Fibroblast of peridontal ligament (primary cell): ENCODE data around the gene SYNJ2.

ENCODE experiments used
- DNase-seq: peaks from one replicate; pipeline ENCODE4 v3.0.0-alpha.2; 2010; ENCODE audit errors: extremely low read depth

The SYNJ2 gene

DNA sequence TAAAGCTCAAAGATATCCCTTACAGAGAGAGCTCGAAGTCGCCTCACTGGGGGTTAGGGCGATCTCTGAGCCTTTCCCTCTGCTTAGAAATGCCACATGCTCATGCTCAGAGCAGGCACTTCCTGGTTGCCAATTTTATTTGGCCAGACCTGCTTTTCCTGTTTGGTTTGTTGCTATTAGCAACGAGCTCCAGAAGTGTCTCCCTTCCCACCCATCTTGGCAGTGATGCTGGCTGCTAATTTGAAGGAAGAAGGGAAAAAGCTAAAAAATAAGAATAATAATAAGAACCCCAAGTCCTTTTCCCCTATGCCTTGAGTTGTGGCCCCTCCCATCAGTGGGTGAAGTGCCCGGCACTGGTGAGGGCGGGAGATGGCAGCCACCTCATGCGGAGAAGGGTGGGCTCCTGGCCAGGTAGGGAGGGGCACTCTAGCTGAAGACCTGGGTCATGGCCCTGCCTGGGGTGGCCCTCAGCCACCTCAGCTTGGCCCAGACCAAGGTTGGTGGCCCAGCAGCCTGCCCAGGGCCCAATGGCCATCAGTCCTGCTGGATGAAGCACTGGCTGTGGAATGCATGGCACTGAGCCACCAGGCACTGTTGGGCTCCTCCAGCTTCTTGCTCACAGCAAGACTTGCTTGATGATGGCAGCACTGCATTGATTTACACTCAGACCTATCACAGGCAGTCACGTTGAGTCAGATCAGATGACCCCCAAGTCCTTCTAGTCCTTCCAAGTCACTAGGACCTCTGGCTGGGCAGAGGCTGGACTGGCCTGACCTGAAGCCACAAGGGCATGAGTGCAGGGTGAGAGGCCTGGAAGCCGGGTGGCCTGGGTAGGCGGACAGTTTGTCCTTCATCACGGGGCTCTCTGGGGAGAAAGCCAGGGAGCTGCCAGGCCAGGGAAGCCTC lies 79.0 kb downstream of the SYNJ2 start:
- peak; percentile 95 for DNase-seq

DNA sequence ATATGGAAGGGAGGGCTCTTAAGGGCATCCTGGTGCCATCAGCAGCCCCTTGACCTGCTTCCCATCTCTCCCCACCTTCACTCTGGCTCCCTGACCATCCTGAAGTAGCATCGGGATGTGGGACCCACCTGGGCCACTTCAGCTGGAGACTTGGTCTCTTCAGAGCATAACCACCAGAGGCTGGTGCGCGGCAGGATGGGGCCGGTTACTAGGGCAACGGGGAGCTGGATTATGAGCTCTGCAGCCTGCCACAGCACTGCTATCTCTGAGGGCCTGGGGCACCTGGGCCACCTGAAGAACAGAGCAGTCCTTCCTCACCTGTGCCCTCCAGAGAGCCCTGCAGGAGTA lies 79.7 kb downstream of the SYNJ2 start:
- DNase-seq: no peak

DNA sequence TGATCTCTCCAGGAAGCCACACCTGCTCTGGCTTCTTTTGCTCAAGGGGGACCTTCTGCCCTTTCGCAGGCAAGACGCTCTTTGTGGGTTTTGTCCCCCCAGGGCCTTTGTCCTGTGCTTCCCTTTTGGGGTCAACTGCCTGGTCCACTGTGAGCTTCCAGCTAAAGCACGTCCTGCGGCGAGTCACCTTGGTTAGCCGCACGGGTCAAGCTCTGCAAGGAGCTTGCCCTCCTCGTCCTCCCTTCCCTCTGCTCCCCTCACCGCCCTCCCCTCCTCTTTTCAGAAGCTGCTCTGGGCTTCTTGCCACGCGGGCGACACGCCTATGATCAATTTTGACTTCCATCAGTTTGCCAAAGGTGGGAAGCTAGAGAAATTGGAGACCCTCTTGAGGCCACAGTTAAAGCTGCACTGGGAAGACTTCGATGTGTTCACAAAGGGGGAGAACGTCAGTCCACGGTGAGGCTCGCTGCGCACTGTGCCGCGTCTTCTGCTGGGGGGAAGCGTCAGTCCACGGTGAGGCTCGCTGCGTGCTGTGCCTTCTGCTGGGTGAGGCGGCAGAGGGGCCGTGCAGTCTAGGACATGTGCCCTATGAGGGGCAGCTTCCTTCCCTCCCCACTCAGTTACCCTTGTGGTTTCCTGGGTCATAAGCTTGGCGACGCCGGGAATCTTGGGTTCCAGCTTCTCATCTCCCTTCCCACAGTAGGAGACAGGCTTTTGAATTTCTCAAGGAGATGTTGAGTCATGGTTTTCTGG lies 80.2 kb downstream of the SYNJ2 start:
- no peak for DNase-seq

DNA sequence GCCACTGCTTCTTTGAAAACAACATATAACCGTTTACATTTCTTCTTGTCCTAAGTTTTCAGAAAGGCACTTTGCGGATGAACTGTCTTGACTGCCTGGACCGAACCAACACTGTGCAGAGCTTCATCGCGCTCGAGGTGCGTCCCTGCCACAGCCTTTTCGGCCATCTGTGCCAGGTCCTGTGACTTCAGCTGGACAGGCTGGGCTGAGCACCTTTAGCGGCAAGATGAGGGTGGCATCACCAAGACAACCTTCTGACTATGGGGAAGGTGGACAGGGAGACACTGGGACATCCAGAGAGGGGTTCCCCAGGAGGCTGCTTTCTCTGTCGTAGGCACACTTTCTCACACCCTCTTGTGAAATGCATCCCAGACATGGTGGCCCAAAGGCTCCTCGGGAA lies 82.1 kb downstream of the SYNJ2 start:
- no peak for DNase-seq

DNA sequence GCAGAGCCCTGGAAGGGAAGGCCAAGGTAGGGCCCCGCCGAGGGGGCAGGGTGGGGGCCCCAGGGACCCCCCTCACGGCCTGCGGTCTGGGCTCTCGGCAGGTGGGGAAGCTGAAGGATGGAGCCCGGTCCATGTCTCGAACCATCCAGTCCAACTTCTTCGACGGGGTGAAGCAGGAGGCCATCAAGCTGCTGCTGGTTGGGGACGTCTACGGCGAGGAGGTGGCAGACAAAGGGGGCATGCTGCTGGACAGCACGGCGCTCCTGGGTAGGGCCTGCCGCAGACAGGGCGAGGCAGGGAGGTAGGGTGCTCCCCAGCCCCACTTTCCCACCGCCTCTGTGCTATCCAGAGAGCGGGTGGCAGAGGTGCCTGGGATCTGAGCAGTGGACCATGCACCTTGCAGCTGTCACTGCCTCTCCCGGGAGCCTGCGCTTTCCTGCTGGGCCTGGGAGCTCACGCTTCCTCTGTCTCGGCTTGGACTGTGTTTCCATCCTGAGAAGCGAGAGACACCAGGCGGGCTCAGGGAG lies 83.1 kb downstream of the SYNJ2 start:
- DNase-seq: no peak

DNA sequence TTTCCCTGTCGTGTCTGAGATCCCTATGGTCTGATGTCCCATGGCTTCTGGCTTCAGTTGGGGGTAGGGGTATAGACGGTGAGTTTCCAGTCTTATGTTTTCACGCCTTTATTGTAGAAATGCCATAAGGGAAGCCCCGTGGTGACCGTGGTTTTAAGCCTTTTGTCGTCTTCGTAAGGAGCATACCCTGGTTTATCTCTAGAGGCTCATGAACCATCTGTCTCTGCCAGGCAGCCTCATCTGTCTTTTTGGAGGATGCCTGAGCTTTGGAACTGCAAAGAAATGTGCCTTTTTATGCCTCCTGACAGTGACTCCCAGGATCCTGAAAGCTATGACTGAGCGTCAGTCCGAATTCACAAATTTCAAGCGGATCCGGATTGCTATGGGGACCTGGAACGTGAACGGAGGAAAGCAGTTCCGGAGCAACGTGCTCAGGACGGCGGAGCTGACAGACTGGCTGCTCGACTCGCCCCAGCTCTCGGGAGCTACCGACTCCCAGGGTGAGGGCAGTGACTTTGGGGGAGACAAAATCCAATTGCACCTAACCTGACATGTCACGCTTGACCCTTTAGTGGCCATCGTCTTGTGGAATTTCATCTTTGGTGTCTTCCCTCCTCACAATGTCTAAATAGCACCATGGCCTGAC lies 84.6 kb downstream of the SYNJ2 start:
- DNase-seq: no peak

DNA sequence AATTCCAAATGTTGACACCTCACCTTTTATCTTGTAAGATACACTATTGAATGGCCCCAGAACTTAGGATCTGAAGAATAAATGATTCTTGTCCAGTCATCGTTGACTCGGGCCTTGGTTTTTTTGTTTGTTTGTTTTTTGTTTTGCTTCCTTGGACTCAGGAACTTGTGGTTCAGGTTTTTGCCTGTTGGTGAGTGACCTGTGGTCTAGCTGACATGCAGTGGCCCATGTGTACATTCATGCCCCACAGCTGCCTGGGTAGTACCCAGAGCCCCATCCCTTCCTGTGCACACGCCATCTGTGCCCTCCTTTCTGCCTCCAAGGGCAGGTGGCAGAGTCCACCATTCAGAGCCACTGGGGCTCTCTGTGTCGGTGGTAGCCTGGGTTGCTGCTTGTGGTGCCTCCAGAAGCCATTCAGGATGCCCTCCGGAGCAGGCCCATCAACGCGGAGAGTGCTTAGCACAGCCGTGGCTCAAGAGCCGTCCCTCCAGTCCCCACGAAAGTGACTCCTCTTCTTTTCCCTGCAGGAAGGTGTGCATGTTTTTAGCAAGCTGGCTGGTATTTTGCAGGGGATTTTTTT lies 85.9 kb downstream of the SYNJ2 start:
- DNase-seq: no peak

DNA sequence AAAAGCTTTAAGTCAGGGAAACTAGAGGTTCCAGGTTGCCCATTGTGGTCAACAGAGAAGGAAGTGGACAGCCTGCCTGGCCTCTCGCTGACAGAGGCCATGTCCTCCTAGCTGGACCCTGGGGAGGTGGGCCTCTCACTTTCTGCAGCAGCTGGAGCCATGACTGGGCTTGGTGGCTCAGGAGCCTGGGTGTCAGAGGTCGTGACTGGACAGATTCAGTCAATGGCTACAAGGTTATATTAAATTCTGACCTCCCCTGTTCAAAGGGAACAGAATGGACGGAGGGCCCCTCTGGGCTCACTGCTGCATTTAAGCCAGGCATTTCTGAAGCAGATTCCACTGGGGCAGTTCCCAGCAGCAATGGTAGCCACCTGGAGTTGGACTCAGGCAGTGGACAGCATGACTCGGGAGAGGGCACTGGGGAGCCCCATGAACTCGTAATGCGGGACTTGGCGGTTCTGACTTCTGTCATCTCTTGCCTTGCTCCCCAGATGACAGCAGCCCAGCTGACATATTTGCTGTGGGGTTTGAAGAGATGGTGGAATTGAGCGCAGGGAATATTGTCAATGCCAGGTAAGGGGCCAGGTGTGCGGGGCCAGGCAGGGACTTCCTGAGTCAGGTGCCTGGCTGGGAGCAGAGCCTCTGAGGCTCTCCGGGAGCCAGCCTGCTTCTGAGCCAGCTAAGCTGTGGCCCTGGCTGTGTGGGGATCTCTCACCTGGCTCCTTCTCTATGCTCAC lies 86.7 kb downstream of the SYNJ2 start:
- DNase-seq: no peak

DNA sequence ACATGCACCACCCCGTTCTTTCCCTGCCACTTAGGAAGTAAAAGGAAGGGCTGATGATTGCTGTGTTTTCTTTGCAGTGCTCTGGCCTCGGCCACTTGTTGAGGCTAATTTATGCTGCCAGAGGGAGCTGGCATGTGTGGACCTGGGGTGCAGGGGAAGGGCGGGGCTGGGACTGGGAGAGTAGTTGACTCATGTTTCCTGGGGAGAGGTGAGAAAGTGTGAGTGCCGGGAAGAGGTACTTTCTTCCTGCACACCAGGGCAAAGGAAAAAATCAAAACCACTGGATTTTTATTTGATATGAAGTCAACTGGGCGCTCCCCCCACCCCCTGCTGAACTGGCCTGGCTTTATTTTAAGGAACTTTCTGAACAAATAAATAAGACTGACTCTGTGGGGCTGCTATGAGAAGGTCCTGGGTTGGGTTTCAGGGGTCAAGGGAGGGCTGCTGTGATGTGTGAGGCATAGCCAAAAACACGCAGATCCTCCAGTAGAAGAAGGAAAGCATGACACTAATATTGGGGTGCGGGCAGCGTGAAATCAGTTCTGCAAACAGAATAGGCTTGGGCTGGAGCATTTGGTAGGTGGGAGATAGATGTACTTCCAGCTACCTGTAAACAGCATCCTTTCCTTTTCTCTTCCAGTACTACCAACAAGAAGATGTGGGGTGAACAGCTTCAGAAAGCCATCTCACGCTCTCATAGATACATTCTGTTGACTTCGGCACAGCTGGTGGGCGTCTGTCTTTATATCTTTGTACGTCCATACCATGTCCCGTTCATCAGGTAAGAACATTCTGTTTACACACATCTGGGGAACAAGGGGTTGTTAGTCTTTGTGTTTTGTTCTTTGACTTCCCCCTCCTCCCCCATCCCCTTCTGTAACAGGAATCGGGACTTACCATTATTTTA lies 87.5 kb downstream of the SYNJ2 start:
- no peak for DNase-seq

DNA sequence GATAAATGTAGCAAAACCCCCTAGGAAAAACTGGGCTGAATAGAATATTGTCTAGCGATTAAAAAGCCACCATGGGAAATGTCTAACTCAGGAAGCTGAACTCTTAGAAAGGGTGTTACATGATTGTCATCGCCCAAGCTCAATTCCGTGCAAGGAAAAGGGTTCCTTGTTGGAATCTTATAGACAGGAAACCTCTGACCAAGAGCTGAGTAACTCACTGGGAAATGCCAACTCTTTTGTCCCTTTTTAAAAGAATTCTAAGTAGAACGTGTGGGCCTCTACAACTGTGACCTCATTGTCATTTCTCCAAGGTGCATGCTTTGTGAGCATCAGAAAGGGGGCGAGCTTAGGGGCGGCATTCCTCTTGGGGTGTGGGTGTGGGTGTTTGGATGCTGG lies 88.1 kb downstream of the SYNJ2 start:
- peak; percentile 20 for DNase-seq

DNA sequence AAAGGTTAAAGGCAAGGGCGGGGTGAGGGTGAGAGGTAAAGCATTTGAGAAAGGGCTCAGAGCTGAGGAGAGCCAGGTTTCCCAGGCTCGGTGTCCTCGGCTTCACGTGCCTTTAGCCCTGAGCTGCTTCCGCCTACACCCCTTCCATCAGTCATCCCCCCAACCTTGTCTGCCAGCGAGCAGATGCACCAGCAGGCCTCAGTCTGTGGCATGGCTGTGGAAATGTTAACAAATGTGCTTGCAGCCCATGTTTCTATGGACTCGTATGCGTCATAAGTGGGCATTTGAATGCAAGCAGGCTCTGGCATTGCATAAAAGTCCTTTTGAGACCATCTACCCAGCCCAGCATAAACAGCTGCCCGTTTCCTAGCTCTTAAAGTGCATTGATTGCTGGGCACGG lies 88.8 kb downstream of the SYNJ2 start:
- no peak for DNase-seq

DNA sequence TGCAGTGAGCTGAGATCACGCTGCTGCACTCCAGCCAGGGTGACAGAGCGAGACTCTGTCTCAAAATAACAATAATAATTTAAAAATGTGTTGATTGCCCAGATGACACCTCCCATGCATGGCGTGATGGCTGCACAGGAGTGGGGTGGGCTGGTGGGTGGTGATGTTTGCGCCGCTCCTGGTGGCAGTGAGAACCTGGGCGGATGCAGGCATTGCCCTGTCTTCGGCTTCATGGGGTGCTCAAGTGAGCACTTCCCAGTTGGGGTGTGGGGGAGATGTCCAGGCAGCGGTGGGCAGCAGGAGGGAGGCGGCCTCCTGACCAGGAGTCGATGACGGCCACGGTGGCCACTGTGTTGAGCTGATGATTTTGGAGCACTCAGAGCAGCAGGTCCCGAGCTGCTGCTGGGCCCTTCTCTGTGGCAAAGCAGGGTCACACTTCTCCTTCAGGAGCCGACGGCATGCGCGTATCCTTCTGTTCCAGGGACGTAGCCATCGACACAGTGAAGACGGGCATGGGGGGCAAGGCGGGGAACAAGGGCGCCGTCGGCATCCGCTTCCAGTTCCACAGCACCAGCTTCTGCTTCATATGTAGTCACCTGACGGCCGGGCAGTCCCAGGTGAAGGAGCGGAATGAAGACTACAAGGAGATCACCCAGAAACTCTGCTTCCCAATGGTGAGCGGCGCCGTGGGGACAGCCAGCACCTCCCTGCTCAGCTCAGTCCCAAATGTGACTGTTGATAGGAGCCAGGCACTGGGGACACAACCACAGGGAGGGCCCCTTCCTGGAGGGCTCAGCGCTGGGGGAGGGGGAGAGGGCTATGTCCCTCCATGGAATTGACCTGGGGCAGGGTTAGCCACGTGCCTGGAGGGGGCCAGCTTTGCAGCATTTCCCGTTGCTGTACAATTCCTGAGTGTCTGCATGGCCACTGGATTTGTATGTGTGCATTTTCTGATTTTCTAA lies 89.7 kb downstream of the SYNJ2 start:
- DNase-seq: no peak

DNA sequence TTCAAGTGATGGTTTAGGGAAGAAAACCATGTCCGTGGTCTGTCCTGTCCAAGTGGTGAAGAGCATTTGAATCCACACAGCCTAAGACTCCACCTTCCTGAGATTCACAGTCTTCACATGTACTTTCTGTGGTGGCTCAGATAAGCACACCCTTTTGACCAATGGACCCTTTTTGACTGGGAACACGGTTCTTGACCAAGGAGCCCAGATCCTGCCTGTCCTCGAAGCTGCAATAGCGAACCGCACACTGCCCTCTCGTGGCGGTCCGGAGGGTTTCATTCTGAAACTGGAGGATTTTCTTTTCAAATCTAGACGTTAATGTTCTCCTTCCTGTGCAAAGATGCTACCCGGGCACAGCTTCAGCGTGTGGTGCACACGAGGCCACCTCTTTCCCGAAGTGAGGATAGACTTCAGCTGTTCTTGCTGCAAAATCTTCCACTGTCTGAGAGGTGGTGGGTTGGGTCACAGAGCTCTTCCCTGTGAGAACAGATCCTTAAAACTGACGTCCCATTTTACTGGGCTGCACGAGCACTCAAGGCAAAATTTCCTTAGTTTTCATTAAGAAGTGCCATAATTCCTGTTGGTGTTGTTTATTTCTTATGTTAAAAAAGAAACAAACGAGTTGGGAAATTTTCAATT lies 90.5 kb downstream of the SYNJ2 start:
- DNase-seq: peak; percentile 81

DNA sequence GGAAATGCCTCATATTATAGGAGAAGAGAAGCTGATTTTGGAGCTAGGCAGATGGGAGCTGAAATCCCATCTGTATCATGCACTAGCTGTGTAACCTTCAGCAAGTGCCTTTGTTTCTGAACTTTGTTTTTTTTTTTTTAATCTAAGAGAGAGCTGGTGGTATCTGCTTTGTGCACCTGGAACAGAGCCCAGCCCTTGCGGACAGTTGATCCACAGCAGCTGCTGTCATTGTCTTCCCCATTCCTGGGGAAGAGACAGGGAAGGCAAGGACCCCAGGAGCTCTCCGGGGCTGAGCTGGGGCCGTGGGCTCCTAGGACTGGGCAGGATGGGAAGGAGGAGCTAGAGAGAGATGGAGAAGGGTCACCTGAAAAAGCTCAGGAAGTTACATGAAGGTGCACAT lies 92.1 kb downstream of the SYNJ2 start:
- no peak for DNase-seq

DNA sequence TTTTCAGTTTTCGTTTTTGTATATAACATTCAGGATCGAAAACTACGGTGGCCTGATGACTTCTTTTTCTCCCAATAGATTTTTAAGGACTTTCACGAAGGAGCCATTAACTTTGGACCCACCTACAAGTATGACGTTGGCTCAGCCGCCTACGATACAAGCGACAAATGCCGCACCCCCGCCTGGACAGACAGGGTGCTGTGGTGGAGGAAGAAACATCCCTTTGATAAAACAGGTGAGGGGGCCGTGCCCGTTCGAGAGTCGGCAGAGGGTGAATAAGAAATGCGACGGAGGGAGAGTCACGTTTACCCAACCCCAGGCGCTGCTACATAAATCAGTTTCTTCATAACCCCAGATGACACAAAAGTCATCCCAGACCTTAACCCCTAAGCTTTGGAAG lies 94.9 kb downstream of the SYNJ2 start:
- DNase-seq: no peak

DNA sequence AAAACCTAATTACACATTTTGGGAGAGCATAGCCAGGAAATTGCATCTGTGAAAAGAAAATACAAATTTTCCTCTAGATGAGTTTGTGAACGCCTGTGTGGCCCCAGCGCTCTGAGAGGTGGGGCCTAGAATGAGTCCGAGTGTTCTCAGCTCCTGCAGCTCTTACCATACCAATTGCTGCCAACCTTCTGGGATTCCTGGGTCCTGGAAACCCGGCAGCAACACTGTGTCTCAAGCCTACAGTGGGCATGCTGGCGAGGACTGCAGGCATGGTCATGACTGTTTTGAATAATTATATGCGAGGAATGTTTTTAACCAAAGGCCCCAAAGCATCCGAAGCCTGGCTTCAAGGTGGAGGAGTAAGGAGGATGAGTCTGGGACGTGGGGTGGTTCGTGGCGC lies 96.0 kb downstream of the SYNJ2 start:
- DNase-seq: no peak

DNA sequence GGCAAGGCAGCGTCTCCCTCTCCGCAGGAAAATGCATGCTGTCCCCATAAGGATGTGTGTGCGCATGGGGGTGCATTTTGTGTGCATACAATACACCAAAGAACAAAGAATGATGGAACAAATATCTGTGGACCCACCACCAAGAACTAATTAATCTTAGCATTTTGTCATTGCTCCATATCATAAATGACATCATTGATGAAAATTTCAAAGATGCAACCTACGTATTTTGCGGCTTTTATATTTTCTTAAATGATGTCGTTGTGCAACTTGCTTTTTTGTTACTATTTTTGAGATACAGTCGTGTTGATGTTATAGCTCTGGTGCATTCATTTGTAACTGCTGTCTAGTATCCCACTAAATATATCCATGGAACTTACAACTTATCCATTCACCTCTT lies 96.7 kb downstream of the SYNJ2 start:
- DNase-seq: no peak

DNA sequence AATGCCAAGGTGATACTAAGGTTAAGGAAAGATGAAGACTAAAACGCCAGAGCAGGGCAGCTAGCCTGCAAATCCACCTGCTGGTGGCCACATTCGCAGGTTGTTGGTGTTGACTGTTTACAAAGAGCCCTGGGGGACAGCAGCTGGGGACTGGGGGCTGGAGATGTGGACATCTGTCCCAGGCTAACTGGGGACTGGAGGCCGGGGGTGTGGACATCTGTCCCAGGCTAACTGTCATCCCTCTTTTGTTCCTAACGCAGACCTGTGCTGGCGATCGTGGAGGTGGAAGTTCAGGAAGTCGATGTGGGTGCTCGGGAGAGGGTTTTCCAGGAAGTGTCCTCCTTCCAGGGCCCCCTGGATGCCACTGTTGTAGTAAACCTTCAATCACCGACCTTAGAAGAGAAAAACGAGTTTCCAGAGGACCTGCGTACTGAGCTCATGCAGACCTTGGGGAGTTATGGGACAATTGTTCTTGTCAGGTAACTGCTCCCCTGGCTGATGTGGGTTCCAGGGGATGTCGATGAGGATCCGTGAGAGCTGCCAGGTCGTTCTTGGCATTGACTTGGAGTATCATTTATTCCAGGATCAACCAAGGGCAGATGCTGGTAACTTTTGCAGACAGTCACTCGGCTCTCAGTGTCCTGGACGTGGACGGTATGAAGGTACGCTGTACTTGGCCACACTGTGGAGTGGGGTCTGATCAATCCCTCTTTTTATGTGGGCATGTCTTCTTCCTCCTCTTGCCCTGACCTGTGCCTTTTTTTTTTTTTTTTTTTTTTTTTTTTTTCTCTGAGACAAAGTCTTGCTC lies 99.4 kb downstream of the SYNJ2 start:
- DNase-seq: no peak
